Body of pancreas (tissue), 4 donors: ENCODE results near the gene TSC22D4.

Source experiments
- CTCF ChIP-seq, 7 experiments: fragments of 450-650 bp in 4 of 7; fragments of 200-600 bp in 3 of 7; sonication (generic) in 3 of 7; IDR thresholded peaks; one replicate each; pipeline ENCODE4 v1.5.1; 2016 to 2019; ENCODE audit warnings: antibody characterized with exemption in 7 of 7
- POLR2A ChIP-seq, 3 donors: fragments of 450-650 bp; IDR thresholded peaks; one replicate each; pipeline ENCODE4 v1.6.1; 2016; ENCODE audit warnings: antibody characterized with exemption in 3 of 3, mild to moderate bottlenecking in 2 of 3

- TF ChIP-seq CTCF (IDR thresholded peaks at IDR 0.05) (no peak), POLR2A (IDR thresholded peaks at IDR 0.05) (no peak)
These were observed 35.7 kb downstream of the TSC22D4 start for GRCh38 chr7:100443096-100443840.
